Stimulated activated naive CD8-positive, alpha-beta T cell treated with anti-CD3 and anti-CD28 coated beads, Interleukin-15, Interleukin-2, amounts not matched to agents 100 ng/mL and 50 ng/mL, for 24 hours (primary cell): ENCODE results near the gene CENPE.
"Not testable (repeated sequence)": the region's sequence is repeated elsewhere in the genome, so short reads cannot be mapped to it uniquely, and the experiment has no call there.

ENCODE experiments used
- H3K27ac Mint-ChIP-seq: one replicate; pipeline ENCODE4 v1.8.0; 2021; ENCODE audit warnings: mild to moderate bottlenecking, mixed read lengths
- H3K27me3 Mint-ChIP-seq: one replicate; pipeline ENCODE4 v1.8.0; 2021; ENCODE audit warnings: mixed read lengths
- H3K36me3 Mint-ChIP-seq: one replicate; pipeline ENCODE4 v1.8.0; 2021; ENCODE audit warnings: low read depth, mixed read lengths
- H3K4me1 Mint-ChIP-seq: one replicate; pipeline ENCODE4 v1.8.0; 2021; ENCODE audit warnings: low read depth, mixed read lengths
- H3K4me3 Mint-ChIP-seq: one replicate; pipeline ENCODE4 v1.8.0; 2021; ENCODE audit warnings: mild to moderate bottlenecking, mixed read lengths
- H3K9me3 Mint-ChIP-seq: one replicate; pipeline ENCODE4 v1.8.0; 2021; ENCODE audit warnings: mixed read lengths

The CENPE gene, protein sequence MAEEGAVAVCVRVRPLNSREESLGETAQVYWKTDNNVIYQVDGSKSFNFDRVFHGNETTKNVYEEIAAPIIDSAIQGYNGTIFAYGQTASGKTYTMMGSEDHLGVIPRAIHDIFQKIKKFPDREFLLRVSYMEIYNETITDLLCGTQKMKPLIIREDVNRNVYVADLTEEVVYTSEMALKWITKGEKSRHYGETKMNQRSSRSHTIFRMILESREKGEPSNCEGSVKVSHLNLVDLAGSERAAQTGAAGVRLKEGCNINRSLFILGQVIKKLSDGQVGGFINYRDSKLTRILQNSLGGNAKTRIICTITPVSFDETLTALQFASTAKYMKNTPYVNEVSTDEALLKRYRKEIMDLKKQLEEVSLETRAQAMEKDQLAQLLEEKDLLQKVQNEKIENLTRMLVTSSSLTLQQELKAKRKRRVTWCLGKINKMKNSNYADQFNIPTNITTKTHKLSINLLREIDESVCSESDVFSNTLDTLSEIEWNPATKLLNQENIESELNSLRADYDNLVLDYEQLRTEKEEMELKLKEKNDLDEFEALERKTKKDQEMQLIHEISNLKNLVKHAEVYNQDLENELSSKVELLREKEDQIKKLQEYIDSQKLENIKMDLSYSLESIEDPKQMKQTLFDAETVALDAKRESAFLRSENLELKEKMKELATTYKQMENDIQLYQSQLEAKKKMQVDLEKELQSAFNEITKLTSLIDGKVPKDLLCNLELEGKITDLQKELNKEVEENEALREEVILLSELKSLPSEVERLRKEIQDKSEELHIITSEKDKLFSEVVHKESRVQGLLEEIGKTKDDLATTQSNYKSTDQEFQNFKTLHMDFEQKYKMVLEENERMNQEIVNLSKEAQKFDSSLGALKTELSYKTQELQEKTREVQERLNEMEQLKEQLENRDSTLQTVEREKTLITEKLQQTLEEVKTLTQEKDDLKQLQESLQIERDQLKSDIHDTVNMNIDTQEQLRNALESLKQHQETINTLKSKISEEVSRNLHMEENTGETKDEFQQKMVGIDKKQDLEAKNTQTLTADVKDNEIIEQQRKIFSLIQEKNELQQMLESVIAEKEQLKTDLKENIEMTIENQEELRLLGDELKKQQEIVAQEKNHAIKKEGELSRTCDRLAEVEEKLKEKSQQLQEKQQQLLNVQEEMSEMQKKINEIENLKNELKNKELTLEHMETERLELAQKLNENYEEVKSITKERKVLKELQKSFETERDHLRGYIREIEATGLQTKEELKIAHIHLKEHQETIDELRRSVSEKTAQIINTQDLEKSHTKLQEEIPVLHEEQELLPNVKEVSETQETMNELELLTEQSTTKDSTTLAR (N-terminal part only)

DNA sequence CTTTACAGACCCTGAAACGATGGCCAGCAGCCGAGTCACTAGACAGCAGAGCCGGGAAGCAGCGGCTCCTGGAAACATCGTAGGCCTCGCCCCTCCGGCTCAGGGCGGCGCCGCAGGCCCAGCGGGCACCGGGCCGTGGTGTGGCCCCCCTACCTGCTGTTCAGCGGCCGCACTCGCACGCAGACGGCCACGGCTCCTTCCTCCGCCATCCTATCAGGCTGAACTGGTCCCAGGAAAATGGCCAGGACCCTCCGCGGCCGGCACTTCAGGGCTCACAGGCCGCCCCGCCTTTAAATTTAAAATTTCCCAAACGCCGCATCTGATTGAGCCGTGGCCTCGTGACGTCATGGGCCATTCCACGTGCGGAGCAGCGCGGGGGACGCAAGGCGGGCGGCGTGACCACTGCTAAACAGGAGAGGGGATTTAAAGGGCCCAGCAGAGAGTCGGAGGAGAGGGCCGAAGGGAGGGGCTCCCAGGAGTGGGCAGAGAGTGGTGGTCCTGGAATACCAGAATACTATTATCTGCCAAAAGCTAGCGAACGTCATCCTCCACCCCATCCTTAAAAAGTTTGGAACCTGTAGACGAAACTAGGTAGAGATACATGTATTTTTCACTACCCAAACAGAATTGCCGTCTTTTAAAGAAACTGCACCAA, at the start of gene CENPE:
CENPE (minus strand) TSS at position 233 of the 655 bp plus-strand sequence; CDS start at position 209, 24 bp downstream.
- Mint-ChIP-seq H3K4me1 (peaks cover 9% of the 10 kb centered on the region), H3K4me3 (peak within 1 kb of the TSS; percentile 96), H3K27me3 (peaks cover 10% of the 10 kb centered on the region), H3K36me3 (peaks cover 26% of the 10 kb centered on the region), H3K9me3 (no peaks in the 10 kb centered on the region), H3K27ac (peak within 1 kb of the TSS; percentile 91)

DNA sequence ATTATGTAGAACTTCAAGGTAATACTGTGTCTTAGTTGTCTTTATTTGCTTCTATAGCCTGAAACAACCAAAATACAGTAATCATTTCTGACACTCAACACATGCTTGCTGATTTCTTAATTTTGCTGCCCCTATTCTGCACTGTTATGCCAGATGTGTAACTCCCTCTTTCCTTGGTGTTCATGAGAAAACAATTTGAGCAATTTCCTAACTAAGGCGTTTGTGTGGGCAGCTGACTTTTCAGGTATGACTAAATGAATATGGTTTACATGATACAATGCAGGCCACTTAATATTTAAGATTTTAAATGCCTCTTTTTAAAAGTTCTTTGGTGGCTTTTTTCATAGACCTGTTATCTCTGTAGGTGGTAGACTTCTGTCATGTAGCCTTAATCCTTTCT, 46.1 kb upstream of the CENPE start:
- Mint-ChIP-seq H3K4me1 (no peaks in the 10 kb centered on the region), H3K9me3 (peaks cover 4% of the 10 kb centered on the region), H3K36me3 (no peaks in the 10 kb centered on the region), H3K4me3 (no peak overlapping the region), H3K27me3 (peaks cover 14% of the 10 kb centered on the region), H3K27ac (no peak overlapping the region)

DNA sequence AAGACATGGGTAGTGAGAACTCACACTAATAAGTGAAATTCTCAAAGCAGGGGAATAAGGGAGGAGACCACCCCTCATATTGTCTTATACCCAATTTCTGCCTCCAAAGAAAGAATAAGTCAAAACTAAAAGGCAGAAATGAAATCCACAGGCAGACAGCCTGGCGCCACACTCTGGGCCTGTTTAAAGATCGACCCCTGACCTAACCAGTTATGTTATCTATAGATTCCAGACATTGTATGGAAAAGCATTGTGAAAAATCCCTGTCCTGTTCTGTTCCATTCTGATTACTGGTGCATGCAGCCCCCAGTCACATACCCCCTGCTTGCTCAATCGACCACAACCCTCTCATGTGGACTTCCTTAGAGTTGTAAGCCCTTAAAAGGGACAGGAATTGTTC, 32.8 kb upstream of the CENPE start:
- not testable (repeated sequence) for H3K4me1 Mint-ChIP-seq, H3K36me3 Mint-ChIP-seq, H3K9me3 Mint-ChIP-seq, H3K27me3 Mint-ChIP-seq, H3K27ac Mint-ChIP-seq, H3K4me3 Mint-ChIP-seq

DNA sequence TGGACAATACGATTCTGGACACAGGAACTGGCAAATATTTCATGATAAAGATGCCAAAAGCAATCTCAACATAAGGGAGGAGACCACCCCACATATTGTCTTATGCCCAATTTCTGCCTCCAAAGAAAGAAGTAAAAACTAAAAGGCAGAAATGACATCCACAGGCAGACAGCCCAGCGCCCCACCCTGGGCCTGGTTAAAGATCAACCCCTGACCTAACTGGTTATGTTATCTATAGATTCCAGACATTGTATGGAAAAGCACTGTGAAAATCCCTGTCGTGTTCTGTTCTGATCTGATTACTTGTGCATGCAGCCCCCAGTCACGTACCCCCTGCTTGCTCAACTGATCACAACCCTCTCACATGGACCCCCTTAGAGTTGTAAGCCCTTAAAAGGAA, 25.4 kb upstream of the CENPE start:
- H3K4me1 Mint-ChIP-seq, H3K27ac Mint-ChIP-seq, H3K4me3 Mint-ChIP-seq, H3K9me3 Mint-ChIP-seq, H3K36me3 Mint-ChIP-seq: not testable (repeated sequence)
- H3K27me3 Mint-ChIP-seq: peaks cover 18% of the 10 kb centered on the region

DNA sequence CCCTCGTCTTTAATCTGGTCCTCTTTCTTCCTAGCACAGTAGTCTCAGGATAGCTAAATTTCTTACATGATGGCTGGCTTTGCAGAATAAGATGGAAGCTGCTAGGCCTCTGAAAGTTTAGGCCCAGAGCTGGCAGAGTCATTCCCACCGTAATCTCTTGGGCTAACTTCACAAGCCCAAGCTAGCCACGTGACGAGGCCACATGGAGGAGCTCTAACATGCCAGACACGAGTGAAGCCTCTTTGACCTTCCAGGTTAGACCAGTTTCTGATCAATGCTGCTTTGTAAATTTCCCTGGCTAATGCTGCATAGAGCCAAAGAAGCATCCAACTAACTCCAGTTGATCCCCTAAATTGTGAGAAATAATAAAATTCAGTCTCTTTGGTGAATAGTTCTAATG, 9.5 kb upstream of the CENPE start:
- Mint-ChIP-seq H3K27ac (no peak overlapping the region), H3K27me3 (no peaks in the 10 kb centered on the region), H3K4me1 (no peaks in the 10 kb centered on the region), H3K9me3 (no peaks in the 10 kb centered on the region), H3K36me3 (no peaks in the 10 kb centered on the region), H3K4me3 (no peak overlapping the region)

DNA sequence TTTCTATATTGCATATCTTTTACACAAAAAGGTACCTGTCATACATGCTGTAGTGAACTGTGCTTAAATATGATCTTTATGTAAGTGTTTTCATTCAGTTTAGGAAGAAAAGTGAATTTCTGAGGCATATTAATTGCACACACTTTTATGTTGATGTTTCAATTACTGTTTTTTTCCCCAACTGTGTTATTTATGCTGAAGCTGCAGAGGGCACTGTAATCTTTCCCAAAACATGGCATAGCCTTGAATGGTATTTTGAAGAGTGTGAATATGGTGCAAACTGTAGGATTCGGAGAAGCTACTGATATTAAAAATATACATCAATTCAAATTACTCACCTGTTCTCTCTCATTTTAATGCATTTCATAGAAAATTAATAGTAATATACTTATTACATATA, 6.0 kb upstream of the CENPE start:
- Mint-ChIP-seq H3K9me3 (no peaks in the 10 kb centered on the region), H3K27me3 (peaks cover 10% of the 10 kb centered on the region), H3K4me1 (no peaks in the 10 kb centered on the region), H3K27ac (no peak overlapping the region), H3K4me3 (no peak overlapping the region), H3K36me3 (no peaks in the 10 kb centered on the region)

GRCh38 chr4:103201724-103202123, 3.6 kb upstream of the CENPE start:
- Mint-ChIP-seq H3K4me1 (peaks cover 9% of the 10 kb centered on the region), H3K4me3 (no peak overlapping the region), H3K9me3 (no peaks in the 10 kb centered on the region), H3K27ac (no peak overlapping the region), H3K27me3 (peaks cover 10% of the 10 kb centered on the region), H3K36me3 (no peaks in the 10 kb centered on the region)

- Mint-ChIP-seq H3K27ac (no peak overlapping the region), H3K9me3 (no peaks in the 10 kb centered on the region), H3K4me3 (no peak overlapping the region), H3K36me3 (no peaks in the 10 kb centered on the region), H3K4me1 (peaks cover 9% of the 10 kb centered on the region), H3K27me3 (peaks cover 10% of the 10 kb centered on the region)
Observed at GRCh38 chr4:103201253-103201652, 3.1 kb upstream of the CENPE start.

GRCh38 chr4:103199009-103199408, 866 bp upstream of the CENPE start:
- no peaks in the 10 kb centered on the region for H3K9me3 Mint-ChIP-seq
- peak overlapping the region; percentile 96 for H3K4me3 Mint-ChIP-seq
- H3K27ac Mint-ChIP-seq: peak overlapping the region; percentile 91
- H3K27me3 Mint-ChIP-seq: peaks cover 10% of the 10 kb centered on the region
- peaks cover 22% of the 10 kb centered on the region for H3K36me3 Mint-ChIP-seq
- H3K4me1 Mint-ChIP-seq: peaks cover 9% of the 10 kb centered on the region

- Mint-ChIP-seq H3K36me3 (peaks cover 30% of the 10 kb centered on the region), H3K4me3 (peak overlapping the region; percentile 96), H3K27me3 (peaks cover 10% of the 10 kb centered on the region), H3K27ac (peak overlapping the region; percentile 78), H3K4me1 (peaks cover 9% of the 10 kb centered on the region), H3K9me3 (no peaks in the 10 kb centered on the region)
Observed at GRCh38 chr4:103197765-103198110, 405 bp downstream of the CENPE start.

DNA sequence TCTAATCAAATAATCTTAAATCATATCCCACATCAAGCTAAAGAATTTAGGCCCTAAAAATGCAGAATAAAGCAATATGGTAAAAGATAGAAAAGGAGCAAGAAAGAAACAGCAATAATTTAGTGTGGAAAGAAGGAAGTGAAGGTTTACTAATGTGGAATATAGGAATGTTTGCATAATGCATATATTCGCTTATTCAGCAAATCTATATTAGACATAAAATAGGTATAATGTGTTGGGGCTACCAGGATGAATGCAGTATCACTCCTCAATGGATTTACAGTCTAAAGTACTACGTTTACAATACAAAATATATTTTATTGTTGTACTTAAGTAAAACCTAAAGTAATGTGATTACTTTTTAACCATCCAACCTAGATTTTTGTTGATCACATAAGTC, 4.7 kb downstream of the CENPE start:
- Mint-ChIP-seq H3K27ac (no peak overlapping the region), H3K27me3 (no peaks in the 10 kb centered on the region), H3K4me1 (peaks cover 9% of the 10 kb centered on the region), H3K36me3 (peaks cover 46% of the 10 kb centered on the region), H3K4me3 (no peak overlapping the region), H3K9me3 (no peaks in the 10 kb centered on the region)

GRCh38 chr4:103171006-103171405, 27.1 kb downstream of the CENPE start:
- H3K9me3 Mint-ChIP-seq: peaks cover 16% of the 10 kb centered on the region
- no peak overlapping the region for H3K4me3 Mint-ChIP-seq
- H3K27ac Mint-ChIP-seq: no peak overlapping the region
- no peaks in the 10 kb centered on the region for H3K4me1 Mint-ChIP-seq
- no peaks in the 10 kb centered on the region for H3K27me3 Mint-ChIP-seq
- peaks cover 65% of the 10 kb centered on the region for H3K36me3 Mint-ChIP-seq

GRCh38 chr4:103169750-103170149, 28.4 kb downstream of the CENPE start:
- not testable (repeated sequence) for H3K4me1 Mint-ChIP-seq, H3K27me3 Mint-ChIP-seq, H3K27ac Mint-ChIP-seq, H3K4me3 Mint-ChIP-seq
- Mint-ChIP-seq H3K36me3 (peaks cover 63% of the 10 kb centered on the region), H3K9me3 (peaks cover 16% of the 10 kb centered on the region)

- Mint-ChIP-seq H3K4me1 (no peaks in the 10 kb centered on the region), H3K4me3 (no peak overlapping the region), H3K27ac (no peak overlapping the region), H3K36me3 (peaks cover 55% of the 10 kb centered on the region), H3K9me3 (peaks cover 16% of the 10 kb centered on the region), H3K27me3 (no peaks in the 10 kb centered on the region)
Observed at GRCh38 chr4:103168993-103169392, 29.1 kb downstream of the CENPE start.
